HFF-Myc (cell line): ENCODE data around the gene DNAJC30.

Experiments used
- DNase-seq: peaks from one replicate; pipeline ENCODE4 v3.0.0-alpha.2; 2011; ENCODE audit warnings: low read depth; ENCODE audit errors: extremely low read depth
- H3K4me3 ChIP-seq: replicated peaks from 2 replicates; pipeline ENCODE4 v1.5.1; 2011; ENCODE audit warnings: low read depth, mild to moderate bottlenecking, control low read depth, low read length
- TF ChIP-seq, protein P1 (sequence below): IDR thresholded peaks from 2 replicates; pipeline ENCODE4 v1.5.1; 2012; ENCODE audit warnings: mild to moderate bottlenecking, low read depth, low read length, control low read depth; ENCODE audit errors: missing control alignments

DNAJC30 gene

DNA sequence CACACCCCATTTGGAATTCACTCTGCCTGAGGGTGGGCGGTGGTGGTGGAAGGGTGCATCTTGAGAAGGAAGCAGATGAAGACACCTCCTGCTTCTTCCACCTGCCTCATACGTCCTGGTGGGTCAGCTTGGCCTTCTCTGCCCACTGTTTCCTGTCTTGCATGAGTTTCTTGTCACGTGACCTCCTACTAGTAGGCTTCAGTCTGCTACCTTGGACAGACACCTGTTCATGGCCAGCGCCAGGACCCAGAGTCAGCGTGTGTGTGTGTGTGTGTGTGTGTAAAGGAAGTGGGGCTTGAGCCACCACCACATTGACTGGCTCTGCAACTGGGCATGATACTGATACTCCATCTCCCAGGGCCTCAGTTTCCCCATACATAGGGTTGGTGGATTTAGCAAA is 32.7 kb downstream of the DNAJC30 start:
- TF ChIP-seq, protein P1, sequence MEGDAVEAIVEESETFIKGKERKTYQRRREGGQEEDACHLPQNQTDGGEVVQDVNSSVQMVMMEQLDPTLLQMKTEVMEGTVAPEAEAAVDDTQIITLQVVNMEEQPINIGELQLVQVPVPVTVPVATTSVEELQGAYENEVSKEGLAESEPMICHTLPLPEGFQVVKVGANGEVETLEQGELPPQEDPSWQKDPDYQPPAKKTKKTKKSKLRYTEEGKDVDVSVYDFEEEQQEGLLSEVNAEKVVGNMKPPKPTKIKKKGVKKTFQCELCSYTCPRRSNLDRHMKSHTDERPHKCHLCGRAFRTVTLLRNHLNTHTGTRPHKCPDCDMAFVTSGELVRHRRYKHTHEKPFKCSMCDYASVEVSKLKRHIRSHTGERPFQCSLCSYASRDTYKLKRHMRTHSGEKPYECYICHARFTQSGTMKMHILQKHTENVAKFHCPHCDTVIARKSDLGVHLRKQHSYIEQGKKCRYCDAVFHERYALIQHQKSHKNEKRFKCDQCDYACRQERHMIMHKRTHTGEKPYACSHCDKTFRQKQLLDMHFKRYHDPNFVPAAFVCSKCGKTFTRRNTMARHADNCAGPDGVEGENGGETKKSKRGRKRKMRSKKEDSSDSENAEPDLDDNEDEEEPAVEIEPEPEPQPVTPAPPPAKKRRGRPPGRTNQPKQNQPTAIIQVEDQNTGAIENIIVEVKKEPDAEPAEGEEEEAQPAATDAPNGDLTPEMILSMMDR: no peak
- H3K4me3 ChIP-seq: no peak overlapping the region
- DNase-seq: no peak

DNA sequence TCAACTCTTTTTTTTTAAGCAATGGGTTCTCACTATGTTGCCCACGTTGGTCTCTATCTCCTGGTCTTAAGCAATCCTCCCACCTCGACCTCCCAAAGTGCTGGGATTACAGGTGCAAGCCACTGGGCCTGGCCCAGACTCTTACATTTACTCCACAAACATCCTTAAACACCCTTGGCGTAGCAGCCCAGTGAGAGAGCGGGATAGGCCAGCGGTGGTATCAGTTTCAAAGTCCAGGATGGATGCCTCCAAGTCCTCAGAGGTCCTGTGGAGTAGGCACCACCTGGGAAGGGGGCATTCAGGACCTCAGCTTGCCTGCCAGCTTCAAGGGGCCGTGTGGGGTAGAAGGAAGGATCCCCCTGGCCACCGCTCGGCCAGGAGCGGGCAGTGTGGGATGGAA is 33.7 kb downstream of the DNAJC30 start:
- TF ChIP-seq, protein P1: no peak
- no peak for DNase-seq
- no peak overlapping the region for H3K4me3 ChIP-seq

DNA sequence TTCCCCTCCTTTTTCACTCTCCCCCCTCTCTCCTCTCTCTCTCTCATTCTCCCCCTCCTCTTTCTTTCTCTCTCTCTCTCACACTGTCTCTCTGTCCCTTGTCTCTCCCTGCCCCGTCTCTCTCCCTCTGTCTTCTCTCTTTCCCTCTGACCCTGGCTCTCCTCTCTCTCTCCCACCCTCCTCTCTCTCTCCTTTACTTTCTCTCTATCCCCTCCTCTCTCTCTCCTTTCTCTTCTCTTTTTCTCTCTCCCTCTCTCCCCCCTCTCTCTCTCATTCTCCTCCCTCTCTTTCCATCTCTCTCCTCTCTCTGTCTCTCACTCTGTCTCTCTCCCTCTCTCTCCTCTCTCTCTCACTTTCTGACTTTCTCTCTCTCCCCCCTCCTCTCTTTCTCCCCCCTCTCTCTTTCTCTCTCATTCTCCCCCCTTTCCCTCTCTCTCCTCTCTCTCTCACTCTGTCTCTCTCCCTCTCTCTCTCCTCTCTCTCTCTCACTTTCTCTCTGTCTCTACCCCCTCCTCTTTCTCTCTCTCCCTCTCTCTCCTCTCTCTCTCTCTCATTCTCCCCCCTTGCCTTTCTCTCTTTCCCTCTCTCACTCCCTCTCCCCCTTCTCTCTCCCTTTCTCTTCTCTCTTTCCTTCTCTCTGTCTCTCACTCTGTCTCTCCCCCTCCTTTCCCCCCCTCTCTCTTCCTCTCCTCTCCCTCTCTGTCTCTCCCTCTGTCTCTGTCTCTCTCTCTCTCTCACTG is 34.5 kb downstream of the DNAJC30 start:
- no peak for DNase-seq
- TF ChIP-seq, protein P1: no peak
- no peak overlapping the region for H3K4me3 ChIP-seq

DNA sequence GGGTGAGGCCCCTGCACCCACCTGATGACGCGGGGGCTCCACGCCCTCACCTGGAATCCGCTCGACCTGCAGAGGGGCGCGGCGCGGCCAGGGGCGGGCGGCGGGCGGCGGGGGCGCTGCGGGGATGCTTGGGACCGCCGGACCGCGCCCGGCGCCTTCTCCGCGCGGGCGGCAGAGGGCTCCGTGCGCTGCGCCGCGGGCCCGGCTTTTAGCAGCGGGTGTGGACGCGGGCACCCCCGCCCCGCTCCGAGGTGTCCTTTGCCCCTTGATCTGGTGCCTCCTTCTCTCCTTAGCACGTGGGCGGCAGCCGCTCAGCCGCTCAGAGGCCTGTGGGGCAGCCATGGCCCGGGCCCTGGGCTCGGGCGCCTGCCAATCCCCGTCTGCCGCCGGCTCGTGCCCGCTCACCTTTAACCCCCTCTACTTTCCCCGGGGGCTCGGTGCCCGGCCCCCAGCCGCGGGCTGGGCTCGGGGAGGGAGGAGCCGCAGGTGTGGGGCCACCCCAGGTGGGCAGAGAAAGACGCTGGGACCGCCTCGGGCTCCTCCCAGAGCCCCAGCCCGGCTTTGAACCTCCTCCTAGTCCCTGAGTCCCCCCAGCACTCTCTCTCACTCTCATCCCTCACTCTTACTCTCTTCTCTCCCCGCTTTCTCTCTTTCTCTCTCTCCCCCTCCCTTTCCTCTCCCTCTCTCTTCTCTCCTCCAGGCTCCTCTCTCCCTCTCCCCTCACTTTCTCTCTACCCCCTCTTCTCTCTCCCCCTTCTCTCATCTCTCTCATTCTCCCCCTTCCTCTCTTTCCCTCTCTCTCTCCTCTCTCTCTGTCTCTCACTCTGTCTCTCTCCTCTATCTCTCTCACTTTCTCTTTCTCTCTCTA is 35.3 kb downstream of the DNAJC30 start:
- no peak for DNase-seq
- peak overlapping the region; percentile 24 for H3K4me3 ChIP-seq
- TF ChIP-seq, protein P1: no peak

GRCh38 chr7:73646785-73647724 is 36.2 kb downstream of the DNAJC30 start:
- TF ChIP-seq, protein P1: no peak
- H3K4me3 ChIP-seq: no peak overlapping the region
- no peak for DNase-seq

DNA sequence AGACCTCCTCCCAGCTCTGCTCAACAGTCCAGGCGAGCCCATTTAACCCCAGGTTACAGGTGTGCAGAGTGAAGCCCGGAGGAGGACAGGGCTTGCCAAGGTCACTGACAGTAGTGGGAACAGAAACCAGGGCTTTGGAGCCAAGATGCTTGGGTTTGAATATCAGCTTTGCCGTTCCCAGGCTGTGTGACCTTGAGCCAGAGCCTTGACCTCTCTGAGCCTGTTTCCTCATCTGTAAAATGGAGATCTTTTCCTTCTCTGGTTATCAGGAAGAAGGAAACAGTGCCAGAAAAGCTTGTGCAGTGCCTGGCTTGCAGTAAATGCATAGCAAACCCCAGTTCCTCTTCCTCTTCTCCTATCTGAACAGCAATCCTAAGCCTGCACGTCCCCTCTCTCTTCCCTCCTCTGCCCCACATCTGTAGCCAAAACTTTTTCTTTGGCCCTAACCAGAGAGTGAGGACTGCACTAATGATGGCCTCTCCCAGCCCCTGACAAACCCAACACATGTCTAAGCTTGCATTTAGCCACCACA is 37.5 kb downstream of the DNAJC30 start:
- DNase-seq: no peak
- TF ChIP-seq, protein P1: no peak
- no peak overlapping the region for H3K4me3 ChIP-seq
